Endodermal cell (in vitro differentiated cells): ENCODE measurements around the gene TTYH2. TPM values are rescaled to one million over a fixed set of nuclear protein-coding genes. Genes with fewer than 3 reads are reported as not detected.
A peak's percentile ranks its signal among the peaks of the same experiment; 100 is the strongest.

Source experiments
- DNase-seq: peaks from one replicate; pipeline ENCODE4 v3.0.0-alpha.2; 2017
- H3K27ac ChIP-seq: 2 replicates; pipeline ENCODE4 v1.5.1; 2013; ENCODE audit warnings: mild to moderate bottlenecking, low read depth, low read length, moderate library complexity
- H3K27me3 ChIP-seq: 2 replicates; pipeline ENCODE4 v1.6.1; 2013; ENCODE audit warnings: mild to moderate bottlenecking, low read length, moderate library complexity; ENCODE audit not compliant: insufficient read depth, control insufficient read depth, poor library complexity, severe bottlenecking
- H3K36me3 ChIP-seq: 2 replicates; pipeline ENCODE4 v1.7.0; 2013; ENCODE audit warnings: mild to moderate bottlenecking, low read length, moderate library complexity; ENCODE audit not compliant: control insufficient read depth, insufficient read depth
- H3K4me1 ChIP-seq: one replicate; pipeline ENCODE4 v1.7.0; 2013; ENCODE audit warnings: low read length; ENCODE audit not compliant: control insufficient read depth, insufficient read depth
- H3K4me3 ChIP-seq: 2 replicates; pipeline ENCODE4 v1.5.1; 2013; ENCODE audit warnings: mild to moderate bottlenecking, low read length, moderate library complexity
- H3K9ac ChIP-seq: 2 replicates; pipeline ENCODE4 v1.6.1; 2013; ENCODE audit warnings: mild to moderate bottlenecking, low read length, moderate library complexity; ENCODE audit not compliant: poor library complexity, severe bottlenecking; ENCODE audit errors: extremely low read depth
- H3K9me3 ChIP-seq: 2 replicates; pipeline ENCODE4 v1.6.1; 2013; ENCODE audit warnings: mild to moderate bottlenecking, low read length, moderate library complexity; ENCODE audit not compliant: control insufficient read depth
- H3K27ac Mint-ChIP-seq: 2 replicates; pipeline ENCODE4 v1.8.0; 2020; ENCODE audit warnings: mixed read lengths
- H3K27me3 Mint-ChIP-seq: 2 replicates; pipeline ENCODE4 v1.8.0; 2021; ENCODE audit warnings: mild to moderate bottlenecking, mixed read lengths; ENCODE audit not compliant: insufficient read depth
- H3K36me3 Mint-ChIP-seq: 2 replicates; pipeline ENCODE4 v1.8.0; 2020; ENCODE audit warnings: low read depth, mixed read lengths
- H3K4me1 Mint-ChIP-seq: 2 replicates; pipeline ENCODE4 v1.8.0; 2020; ENCODE audit warnings: mixed read lengths
- H3K4me3 Mint-ChIP-seq: 2 replicates; pipeline ENCODE4 v1.8.0; 2020; ENCODE audit warnings: mild to moderate bottlenecking, moderate library complexity, mixed read lengths
- H3K9me3 Mint-ChIP-seq: 2 replicates; pipeline ENCODE4 v1.8.0; 2020; ENCODE audit warnings: mild to moderate bottlenecking, mixed read lengths
- WGBS, 2 experiments: methylation state at CpG; one replicate each; pipeline versions ENCODE4 v1.1.5 to v1.1.7; 2013; ENCODE audit warnings: missing lambda C conversion rate in 2 of 2, mixed read lengths in 1 of 2; ENCODE audit not compliant: insufficient coverage in 1 of 2, insufficient read length in 1 of 2; 5-methylcytosine and 5-hydroxymethylcytosine counted together
- total RNA-seq, 2 donors: library from RNA; stranded (reverse); fragmentation: NEBNext Ultra II Directional in 1 of 2; extraction: Animal tissue kit (Norgen Biotek cat#: 25700) in 1 of 2; gene quantifications; 2 replicates in 1 of 2; 3 replicates in 1 of 2; pipeline ENCODE4 v1.2.1, GENCODE V29; 2021
- TF ChIP-seq, protein P1 (sequence below): fragments of 200-600 bp; sonication (generic); conservative IDR thresholded peaks from 2 replicates; pipeline ENCODE4 v1.5.0; 2021; ENCODE audit warnings: antibody characterized with exemption, mild to moderate bottlenecking

The TTYH2 gene
- total RNA-seq, 2 donors from 2014 or later, result 1.2 to 1.6 TPM

DNA sequence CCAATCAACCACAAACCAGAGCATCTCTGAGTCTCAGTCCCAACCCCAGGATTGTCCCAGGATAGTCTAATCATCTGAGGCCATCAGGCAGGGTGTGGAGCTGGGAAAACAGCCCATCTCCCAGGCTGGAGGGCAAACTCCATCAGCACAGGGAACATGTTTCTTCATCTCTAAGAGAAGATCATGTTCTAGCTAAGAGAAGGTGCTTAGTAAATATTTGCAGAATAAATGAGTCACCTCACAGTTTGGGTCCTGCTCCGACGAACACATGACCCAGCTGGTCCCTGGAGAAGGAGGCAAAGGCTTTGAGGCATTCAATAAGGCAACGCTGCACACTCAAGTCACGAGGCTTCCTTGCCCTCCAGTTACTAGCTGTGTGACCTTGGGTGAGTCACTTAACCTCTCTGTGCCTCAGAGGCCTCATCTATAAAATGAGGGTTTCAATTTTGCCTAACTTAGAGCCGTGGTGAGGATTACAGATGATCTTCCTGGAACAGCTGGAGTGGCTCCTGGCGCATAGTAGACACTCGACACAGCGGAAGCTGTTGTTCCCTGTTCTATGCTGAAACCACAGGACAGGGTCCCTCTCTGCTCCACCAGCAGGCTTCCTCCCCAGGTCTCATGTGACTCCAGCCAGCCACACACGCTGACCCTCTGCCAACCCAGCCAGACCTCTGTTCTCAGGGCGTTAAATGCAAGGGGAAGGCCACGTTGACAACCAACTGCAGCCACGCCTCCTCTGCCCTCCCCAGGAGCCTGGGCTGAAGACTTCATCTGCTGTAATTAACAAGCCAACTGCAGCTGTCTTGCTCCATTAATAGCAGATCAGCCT is 20.2 kb upstream of the TTYH2 start:
- Histone ChIP-seq H3K4me3 (no peak overlapping the region), H3K4me1 (no peaks in the 10 kb centered on the region), H3K9ac (no peak overlapping the region), H3K27ac (peak overlapping the region; percentile 49), H3K27me3 (no peaks in the 10 kb centered on the region), H3K36me3 (no peaks in the 10 kb centered on the region), H3K9me3 (no peaks in the 10 kb centered on the region)
- Mint-ChIP-seq H3K9me3 (no peaks in the 10 kb centered on the region), H3K27me3 (peaks cover 15% of the 10 kb centered on the region), H3K4me3 (no peak overlapping the region), H3K27ac (no peak overlapping the region), H3K4me1 (peaks cover 2% of the 10 kb centered on the region), H3K36me3 (no peaks in the 10 kb centered on the region)
- peak; percentile 68 for DNase-seq
- 82 to 83% methylated on average over 7 to 12 of the region's 12 CpGs for WGBS, 2 experiments
- TF ChIP-seq, protein P1, sequence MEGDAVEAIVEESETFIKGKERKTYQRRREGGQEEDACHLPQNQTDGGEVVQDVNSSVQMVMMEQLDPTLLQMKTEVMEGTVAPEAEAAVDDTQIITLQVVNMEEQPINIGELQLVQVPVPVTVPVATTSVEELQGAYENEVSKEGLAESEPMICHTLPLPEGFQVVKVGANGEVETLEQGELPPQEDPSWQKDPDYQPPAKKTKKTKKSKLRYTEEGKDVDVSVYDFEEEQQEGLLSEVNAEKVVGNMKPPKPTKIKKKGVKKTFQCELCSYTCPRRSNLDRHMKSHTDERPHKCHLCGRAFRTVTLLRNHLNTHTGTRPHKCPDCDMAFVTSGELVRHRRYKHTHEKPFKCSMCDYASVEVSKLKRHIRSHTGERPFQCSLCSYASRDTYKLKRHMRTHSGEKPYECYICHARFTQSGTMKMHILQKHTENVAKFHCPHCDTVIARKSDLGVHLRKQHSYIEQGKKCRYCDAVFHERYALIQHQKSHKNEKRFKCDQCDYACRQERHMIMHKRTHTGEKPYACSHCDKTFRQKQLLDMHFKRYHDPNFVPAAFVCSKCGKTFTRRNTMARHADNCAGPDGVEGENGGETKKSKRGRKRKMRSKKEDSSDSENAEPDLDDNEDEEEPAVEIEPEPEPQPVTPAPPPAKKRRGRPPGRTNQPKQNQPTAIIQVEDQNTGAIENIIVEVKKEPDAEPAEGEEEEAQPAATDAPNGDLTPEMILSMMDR, result no peak

DNA sequence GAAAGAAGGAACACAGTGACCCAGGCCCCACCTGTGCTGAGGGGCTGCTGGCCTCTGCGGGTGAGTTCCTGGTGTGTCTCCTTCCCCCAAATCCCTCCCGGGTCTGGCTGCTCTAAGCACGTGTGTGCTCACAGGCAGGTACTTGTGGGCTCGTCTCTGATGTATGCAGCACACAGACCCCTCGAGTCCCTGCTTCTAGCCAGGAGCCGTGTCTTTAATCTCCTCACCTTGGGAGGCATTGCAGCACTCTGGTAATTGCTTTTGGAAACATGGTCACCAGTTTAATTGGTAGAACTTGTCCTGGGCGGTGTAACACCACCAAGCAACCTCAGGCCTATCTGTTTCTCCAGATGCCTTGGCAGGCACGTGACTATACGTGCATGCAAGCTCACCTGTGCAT is 18.7 kb upstream of the TTYH2 start:
- Histone ChIP-seq H3K4me1 (no peaks in the 10 kb centered on the region), H3K36me3 (no peaks in the 10 kb centered on the region), H3K9me3 (no peaks in the 10 kb centered on the region), H3K27ac (no peak overlapping the region), H3K27me3 (no peaks in the 10 kb centered on the region), H3K4me3 (no peak overlapping the region), H3K9ac (no peak overlapping the region)
- 88 to 94% methylated on average over 9 of the region's 9 CpGs for WGBS, 2 experiments
- no peaks in the 10 kb centered on the region for H3K9me3 Mint-ChIP-seq
- TF ChIP-seq, protein P1, result no peak
- no peak overlapping the region for H3K4me3 Mint-ChIP-seq
- peaks cover 20% of the 10 kb centered on the region for H3K27me3 Mint-ChIP-seq
- no peaks in the 10 kb centered on the region for H3K36me3 Mint-ChIP-seq
- H3K4me1 Mint-ChIP-seq, result peaks cover under 1% of the 10 kb centered on the region
- no peak overlapping the region for H3K27ac Mint-ChIP-seq
- peak; percentile 38 for DNase-seq

DNA sequence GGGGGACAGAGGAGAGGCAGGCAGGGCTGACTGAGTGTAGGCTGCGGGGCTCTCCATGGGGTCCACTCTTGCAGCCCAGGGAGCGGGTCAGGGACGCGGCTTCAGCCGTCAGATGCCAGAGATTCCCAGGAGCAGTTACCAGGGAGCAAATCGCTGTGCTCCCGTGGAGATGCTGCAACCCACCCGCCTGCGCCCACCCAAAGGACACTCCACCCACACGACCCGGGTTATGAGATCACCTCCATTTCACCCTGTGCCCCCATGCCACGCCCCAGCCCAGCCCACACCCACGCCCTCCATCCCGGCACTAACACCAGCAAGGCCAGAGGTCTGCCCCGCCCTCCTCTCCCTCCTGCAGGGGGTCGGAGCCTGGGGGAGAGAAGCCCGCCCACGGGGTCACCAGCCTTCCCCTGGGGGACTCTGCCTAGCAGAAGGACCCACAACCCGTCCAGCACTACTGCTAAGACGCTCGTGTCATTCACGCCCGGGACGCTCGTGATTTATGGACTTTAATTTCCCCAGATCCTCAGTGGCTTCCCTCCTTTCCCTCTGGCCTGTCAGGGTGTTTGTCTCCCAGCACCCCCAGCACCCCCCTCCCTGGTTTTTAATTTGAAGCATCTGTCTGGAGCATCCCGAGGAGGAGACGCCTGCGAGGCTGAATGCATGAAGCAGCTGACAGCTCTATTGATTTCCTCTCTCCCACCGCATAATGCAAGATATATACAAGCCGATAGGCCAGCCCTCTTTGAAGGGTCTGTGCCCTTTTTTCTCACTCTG is 16.6 kb upstream of the TTYH2 start:
- H3K27me3 Mint-ChIP-seq, result peaks cover 36% of the 10 kb centered on the region
- H3K4me3 Mint-ChIP-seq, result no peak overlapping the region
- DNase-seq, result no peak
- no peak overlapping the region for H3K27ac Mint-ChIP-seq
- H3K4me1 Mint-ChIP-seq, result peaks cover 2% of the 10 kb centered on the region
- Histone ChIP-seq H3K9ac (no peak overlapping the region), H3K36me3 (no peaks in the 10 kb centered on the region), H3K4me3 (no peak overlapping the region), H3K9me3 (no peaks in the 10 kb centered on the region), H3K27ac (peak overlapping the region; percentile 51), H3K4me1 (no peaks in the 10 kb centered on the region), H3K27me3 (peaks cover 17% of the 10 kb centered on the region)
- H3K36me3 Mint-ChIP-seq, result no peaks in the 10 kb centered on the region
- no peaks in the 10 kb centered on the region for H3K9me3 Mint-ChIP-seq
- TF ChIP-seq, protein P1, result no peak
- whole genome bisulfite sequencing, 2 experiments, result 78% methylated on average over 18 to 30 of the region's 30 CpGs
